ENCODE data around the gene OGDH.
"Not testable (repeated sequence)": the region's sequence is repeated elsewhere in the genome, so short reads cannot be mapped to it uniquely, and the experiment has no call there.

Gene OGDH

DNA sequence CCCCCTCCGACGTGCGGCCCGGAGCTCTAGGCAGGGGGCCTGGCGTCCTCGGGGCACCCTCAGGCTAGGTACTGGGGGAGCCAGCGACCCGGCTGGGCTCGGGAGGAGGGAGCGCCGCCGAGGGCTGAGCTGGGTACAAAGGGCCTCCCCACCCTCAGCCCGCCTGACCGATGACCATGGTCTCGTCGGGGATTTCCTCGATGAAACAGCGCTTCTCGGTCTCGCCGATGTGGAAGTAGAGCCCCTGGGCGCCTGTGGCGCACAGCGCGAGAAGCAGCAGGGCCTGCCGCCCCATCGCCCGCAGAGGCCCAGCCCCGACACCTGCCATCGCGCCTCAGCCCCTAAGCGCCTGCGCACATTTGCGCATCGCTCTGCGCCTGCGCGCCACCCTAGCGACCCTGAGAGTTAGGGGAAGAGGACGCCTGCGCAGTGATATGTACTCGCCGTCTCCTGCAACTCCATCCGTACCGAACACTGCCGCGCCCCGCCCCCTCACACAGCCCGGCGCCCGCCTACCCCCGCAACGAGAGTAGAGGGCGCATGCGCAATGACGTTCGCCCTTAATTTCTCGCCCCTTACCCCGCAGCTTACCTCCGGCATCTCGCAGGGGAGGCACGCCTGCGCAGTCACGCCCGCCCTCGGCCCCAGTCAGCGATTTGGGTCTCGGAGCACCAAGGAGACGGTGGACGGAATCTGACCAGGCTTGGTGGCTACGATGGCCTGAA is 24.4 kb upstream of the OGDH start, which contains the start of gene TMED4:
Gene TMED4 (minus strand): TSS at position 353 of the 725 bp plus-strand sequence. CDS start 25 bp downstream, at position 328.
- H3K36me3 ChIP-seq (ENCODE audit: control insufficient read depth, insufficient read depth, low read length), result peaks cover 30% of the 10 kb centered on the region
- H3K27me3 ChIP-seq (ENCODE audit: control insufficient read depth, insufficient read depth, low read length), result no peaks in the 10 kb centered on the region
- H3K9ac ChIP-seq (ENCODE audit: low read length), result peak within 1 kb of the TSS; percentile 84
- peak within 1 kb of the TSS; percentile 62 for H3K27ac ChIP-seq (ENCODE audit: low read depth, low read length)
- H3K9me3 ChIP-seq (ENCODE audit: control insufficient read depth, insufficient read depth, low read depth, low read length), result no peaks in the 10 kb centered on the region
- peak within 1 kb of the TSS; percentile 85 for H3K4me3 ChIP-seq (ENCODE audit: low read depth, low read length)
- H3K4me1 ChIP-seq (ENCODE audit: control insufficient read depth, insufficient read depth, low read length), result peaks cover 10% of the 10 kb centered on the region; the same call in 1 of the 2 replicates

DNA sequence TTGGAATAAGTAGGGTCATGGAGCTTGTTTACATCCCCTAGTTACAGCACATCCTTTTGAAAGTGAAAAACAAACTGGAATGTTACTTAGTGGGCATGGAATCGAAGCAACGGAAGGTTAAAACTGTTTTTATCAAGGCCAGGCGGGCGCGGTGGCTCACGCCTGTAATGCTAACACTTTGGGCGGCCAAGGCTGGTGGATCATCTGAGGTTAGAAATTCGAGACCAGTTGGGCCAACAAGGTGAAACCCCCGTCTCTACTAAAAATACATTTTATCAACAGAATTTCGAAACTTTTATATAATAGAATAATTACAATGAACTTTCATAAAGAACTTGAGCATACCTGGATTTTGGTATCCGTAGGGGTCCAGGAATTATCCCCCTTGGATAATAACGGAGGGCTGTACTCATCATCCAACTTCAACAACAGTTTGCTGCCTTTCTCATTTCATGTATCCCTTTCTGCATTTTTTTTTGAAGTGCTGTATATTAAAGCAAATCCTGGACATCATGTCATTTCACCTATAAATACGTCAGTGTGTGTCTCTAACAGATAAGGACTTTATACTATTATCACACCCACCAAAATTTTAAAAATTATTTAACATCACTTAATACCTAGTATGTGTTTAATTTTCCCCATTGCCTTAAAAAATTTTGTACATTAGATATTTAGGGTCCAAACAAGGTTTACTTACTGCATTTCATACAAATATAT is 23.1 kb upstream of the OGDH start:
- peaks cover 25% of the 10 kb centered on the region for H3K36me3 ChIP-seq (ENCODE audit: control insufficient read depth, insufficient read depth, low read length)
- H3K4me1 ChIP-seq (ENCODE audit: control insufficient read depth, insufficient read depth, low read length), result peaks cover 10% of the 10 kb centered on the region; the same call in 1 of the 2 replicates
- H3K27ac ChIP-seq (ENCODE audit: low read depth, low read length), result no peak overlapping the region
- H3K4me3 ChIP-seq (ENCODE audit: low read depth, low read length), result peak overlapping the region; percentile 75
- no peaks in the 10 kb centered on the region for H3K27me3 ChIP-seq (ENCODE audit: control insufficient read depth, insufficient read depth, low read length)
- no peaks in the 10 kb centered on the region for H3K9me3 ChIP-seq (ENCODE audit: control insufficient read depth, insufficient read depth, low read depth, low read length)
- no peak overlapping the region for H3K9ac ChIP-seq (ENCODE audit: low read length)

DNA sequence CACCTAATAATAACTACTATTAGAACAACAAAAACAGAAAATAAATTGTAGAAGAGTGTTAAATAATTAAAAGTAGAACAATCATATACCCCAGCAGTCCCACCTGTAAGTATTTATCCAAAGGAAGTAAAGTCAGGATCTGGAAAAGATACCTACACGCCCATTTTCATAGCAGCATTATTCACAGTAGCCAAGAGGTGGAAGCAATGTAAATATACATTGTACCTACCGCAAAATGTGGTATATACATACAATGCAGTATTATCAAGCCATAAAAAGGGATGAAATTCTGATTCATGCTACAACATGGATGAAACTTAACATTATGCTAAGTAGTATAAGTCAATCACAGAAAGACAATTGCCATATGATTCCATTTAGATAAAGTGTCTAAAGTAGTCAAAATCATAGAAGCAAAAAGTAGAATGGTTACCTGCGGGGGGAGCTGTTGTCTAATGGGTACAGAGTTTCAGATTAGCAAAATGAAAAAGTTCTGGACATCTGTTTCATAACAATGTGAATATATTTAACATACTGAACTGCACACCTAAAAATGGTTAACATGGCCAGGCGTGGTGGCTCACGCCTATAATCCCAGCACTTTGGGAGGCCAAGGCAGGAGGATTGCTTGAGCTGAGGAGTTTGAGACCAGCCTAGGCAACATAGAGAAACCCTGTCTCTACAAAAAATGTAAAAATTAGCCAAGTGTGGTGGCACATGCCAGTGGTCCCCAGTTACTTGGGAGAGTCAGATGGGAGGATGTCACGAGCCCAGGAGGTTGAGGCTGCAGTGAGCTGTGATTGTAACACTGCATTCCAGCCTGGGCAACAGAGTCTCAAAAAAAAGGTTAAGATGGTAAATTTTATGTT is 18.4 kb upstream of the OGDH start:
- Histone ChIP-seq H3K9me3 (ENCODE audit: control insufficient read depth, insufficient read depth, low read depth, low read length) (no peaks in the 10 kb centered on the region), H3K27me3 (ENCODE audit: control insufficient read depth, insufficient read depth, low read length) (no peaks in the 10 kb centered on the region), H3K9ac (ENCODE audit: low read length) (no peak overlapping the region), H3K36me3 (ENCODE audit: control insufficient read depth, insufficient read depth, low read length) (no peaks in the 10 kb centered on the region), H3K4me1 (ENCODE audit: control insufficient read depth, insufficient read depth, low read length) (0 out of 2 replicates have a peak, but pooled peaks cover 1% of the 10 kb centered on the region), H3K27ac (ENCODE audit: low read depth, low read length) (no peak overlapping the region), H3K4me3 (ENCODE audit: low read depth, low read length) (no peak overlapping the region)

DNA sequence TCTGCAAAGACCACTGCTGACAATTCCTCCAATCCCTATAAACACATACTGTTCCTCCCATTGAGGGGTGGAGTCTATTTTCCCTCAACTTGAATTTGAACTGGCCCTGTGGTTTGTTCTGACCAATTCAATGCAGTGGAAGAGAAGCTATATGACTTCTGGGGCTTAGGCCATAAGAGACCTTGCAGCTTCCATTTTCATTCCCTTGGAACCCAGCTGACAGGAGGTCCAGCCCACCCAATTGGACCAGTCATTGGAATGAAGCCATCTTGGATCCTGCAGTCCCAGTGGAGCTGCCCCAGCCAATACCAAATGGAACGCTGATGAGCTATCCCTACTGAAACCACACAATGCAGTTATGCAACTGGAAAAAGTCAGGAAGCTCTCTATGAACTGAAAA is 15.5 kb upstream of the OGDH start:
- Histone ChIP-seq H3K9ac (ENCODE audit: low read length) (no peak overlapping the region), H3K36me3 (ENCODE audit: control insufficient read depth, insufficient read depth, low read length) (no peaks in the 10 kb centered on the region), H3K27ac (ENCODE audit: low read depth, low read length) (no peak overlapping the region), H3K4me1 (ENCODE audit: control insufficient read depth, insufficient read depth, low read length) (no peaks in the 10 kb centered on the region), H3K4me3 (ENCODE audit: low read depth, low read length) (no peak overlapping the region), H3K9me3 (ENCODE audit: control insufficient read depth, insufficient read depth, low read depth, low read length) (no peaks in the 10 kb centered on the region), H3K27me3 (ENCODE audit: control insufficient read depth, insufficient read depth, low read length) (no peaks in the 10 kb centered on the region)

DNA sequence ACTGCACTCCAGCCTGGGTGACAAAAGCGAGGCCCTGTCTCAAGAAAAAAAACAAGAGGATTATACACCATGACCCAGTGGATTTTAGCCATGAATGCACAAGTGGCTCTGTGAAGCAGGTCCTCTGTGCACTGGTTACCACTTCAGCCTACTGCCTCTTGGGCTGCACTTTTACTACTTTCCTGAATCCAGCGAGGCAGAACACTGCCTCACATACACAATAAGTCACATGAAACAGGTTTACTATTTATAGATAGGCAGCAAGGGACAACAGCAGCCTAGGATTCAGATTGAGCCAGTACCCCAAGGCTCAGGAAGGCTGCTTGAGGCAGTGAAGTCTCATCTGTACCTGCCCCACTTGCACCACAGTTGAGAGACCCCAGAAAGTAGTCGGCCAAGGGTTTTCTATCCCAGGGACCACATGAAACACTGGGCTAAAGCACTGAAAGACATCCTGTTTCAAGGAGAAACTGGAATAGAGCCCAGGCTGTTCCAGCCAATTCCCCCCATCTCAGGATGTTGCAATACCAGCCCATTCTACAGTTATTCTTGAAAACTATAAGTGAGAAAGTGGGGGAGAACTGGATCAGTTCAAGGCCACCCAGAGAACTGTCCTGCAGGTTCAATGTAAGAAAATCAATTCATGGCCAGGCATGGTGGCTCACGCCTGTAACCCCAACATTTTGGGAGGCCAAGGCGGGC is 10.3 kb upstream of the OGDH start:
- H3K4me1 ChIP-seq (ENCODE audit: control insufficient read depth, insufficient read depth, low read length), result no peaks in the 10 kb centered on the region
- no peak overlapping the region for H3K4me3 ChIP-seq (ENCODE audit: low read depth, low read length)
- no peaks in the 10 kb centered on the region for H3K27me3 ChIP-seq (ENCODE audit: control insufficient read depth, insufficient read depth, low read length)
- no peak overlapping the region for H3K27ac ChIP-seq (ENCODE audit: low read depth, low read length)
- no peaks in the 10 kb centered on the region for H3K9me3 ChIP-seq (ENCODE audit: control insufficient read depth, insufficient read depth, low read depth, low read length)
- no peak overlapping the region for H3K9ac ChIP-seq (ENCODE audit: low read length)
- H3K36me3 ChIP-seq (ENCODE audit: control insufficient read depth, insufficient read depth, low read length), result no peaks in the 10 kb centered on the region

DNA sequence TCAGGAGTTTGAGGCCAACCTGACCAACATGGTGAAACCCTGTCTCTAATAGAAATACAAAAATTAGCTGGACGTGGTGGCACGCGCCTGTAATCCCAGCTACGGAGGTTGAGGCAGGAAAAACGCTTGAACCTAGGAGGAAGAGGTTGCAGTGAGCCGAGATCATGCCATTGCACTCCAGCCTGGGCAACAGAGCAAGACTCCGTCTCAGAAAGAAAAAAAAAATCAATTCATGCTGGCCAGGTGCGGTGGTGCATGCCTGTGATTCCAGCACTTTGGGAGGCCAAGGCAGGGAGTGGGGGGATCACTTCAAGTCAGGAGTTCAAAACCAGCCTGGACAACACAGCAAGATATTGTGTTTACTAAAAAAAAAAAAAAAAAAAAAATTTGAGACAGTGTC is 9.2 kb upstream of the OGDH start:
- not testable (repeated sequence) for H3K36me3 ChIP-seq (ENCODE audit: control insufficient read depth, insufficient read depth, low read length); H3K9me3 ChIP-seq (ENCODE audit: control insufficient read depth, insufficient read depth, low read depth, low read length); H3K4me1 ChIP-seq (ENCODE audit: control insufficient read depth, insufficient read depth, low read length); H3K4me3 ChIP-seq (ENCODE audit: low read depth, low read length); H3K27me3 ChIP-seq (ENCODE audit: control insufficient read depth, insufficient read depth, low read length); H3K27ac ChIP-seq (ENCODE audit: low read depth, low read length); H3K9ac ChIP-seq (ENCODE audit: low read length)

DNA sequence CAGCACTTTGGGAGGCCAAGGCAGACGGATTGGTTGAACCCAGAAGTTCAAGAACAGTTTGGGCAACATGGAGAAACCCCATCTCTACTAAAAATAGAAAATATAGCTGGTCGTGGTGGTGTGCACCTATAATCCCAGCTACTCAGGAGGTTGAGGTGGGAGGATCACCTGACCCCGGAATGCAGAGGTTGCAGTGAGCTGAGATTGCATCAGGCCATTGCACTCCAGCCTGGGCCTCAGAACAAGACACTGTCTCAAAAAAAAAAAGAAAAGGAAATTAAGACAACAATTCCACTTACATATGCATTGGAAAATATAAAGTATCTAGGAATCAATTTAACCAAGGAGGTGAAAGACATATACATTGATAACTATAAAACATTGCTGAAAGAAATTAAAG is 7.2 kb upstream of the OGDH start:
- no peak overlapping the region for H3K4me3 ChIP-seq (ENCODE audit: low read depth, low read length)
- peaks cover 4% of the 10 kb centered on the region; the same call in 1 of the 2 replicates for H3K27me3 ChIP-seq (ENCODE audit: control insufficient read depth, insufficient read depth, low read length)
- H3K27ac ChIP-seq (ENCODE audit: low read depth, low read length), result no peak overlapping the region
- no peaks in the 10 kb centered on the region for H3K4me1 ChIP-seq (ENCODE audit: control insufficient read depth, insufficient read depth, low read length)
- H3K36me3 ChIP-seq (ENCODE audit: control insufficient read depth, insufficient read depth, low read length), result no peaks in the 10 kb centered on the region
- no peak overlapping the region for H3K9ac ChIP-seq (ENCODE audit: low read length)
- H3K9me3 ChIP-seq (ENCODE audit: control insufficient read depth, insufficient read depth, low read depth, low read length), result no peaks in the 10 kb centered on the region

DNA sequence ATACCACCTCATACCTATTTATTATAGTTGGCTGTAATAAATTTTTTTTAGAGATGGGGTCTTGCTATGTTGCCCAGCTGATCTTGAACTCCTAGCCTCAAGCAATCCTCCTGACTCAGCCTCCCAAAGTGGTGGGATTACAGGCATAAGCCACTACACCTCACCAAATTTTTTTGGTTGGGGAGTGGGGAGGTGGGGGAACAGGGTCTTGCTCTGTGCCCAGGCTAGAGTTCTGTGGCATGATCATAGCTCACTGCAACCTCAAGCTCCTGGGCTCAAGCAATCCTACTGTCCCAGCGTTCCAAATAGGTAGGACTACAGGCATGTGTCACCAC is 3.9 kb upstream of the OGDH start:
- H3K9ac ChIP-seq (ENCODE audit: low read length), result no peak overlapping the region
- H3K4me1 ChIP-seq (ENCODE audit: control insufficient read depth, insufficient read depth, low read length), result no peaks in the 10 kb centered on the region
- no peak overlapping the region for H3K4me3 ChIP-seq (ENCODE audit: low read depth, low read length)
- H3K27me3 ChIP-seq (ENCODE audit: control insufficient read depth, insufficient read depth, low read length), result peaks cover 4% of the 10 kb centered on the region; the same call in 1 of the 2 replicates
- no peaks in the 10 kb centered on the region for H3K9me3 ChIP-seq (ENCODE audit: control insufficient read depth, insufficient read depth, low read depth, low read length)
- no peak overlapping the region for H3K27ac ChIP-seq (ENCODE audit: low read depth, low read length)
- no peaks in the 10 kb centered on the region for H3K36me3 ChIP-seq (ENCODE audit: control insufficient read depth, insufficient read depth, low read length)

DNA sequence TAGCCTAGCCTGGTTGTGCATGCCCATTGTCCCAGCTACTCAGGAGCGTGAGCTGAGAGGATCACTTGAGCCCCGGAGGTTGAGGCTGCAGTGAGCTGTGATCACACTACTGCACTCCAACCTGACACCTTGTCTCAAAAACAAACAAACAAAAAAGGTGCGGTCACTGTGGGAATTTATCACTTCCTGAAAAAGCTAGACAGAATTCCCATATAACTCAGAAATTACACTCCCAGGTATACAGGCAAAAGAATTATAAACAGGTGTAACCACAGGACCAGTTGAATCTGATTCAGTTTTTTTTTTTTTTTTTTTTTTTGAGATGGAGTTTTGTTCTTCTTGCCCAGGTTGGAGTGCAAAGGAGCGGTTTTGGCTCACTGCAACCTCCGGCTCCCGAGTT is 3.2 kb upstream of the OGDH start:
- Histone ChIP-seq H3K27ac (ENCODE audit: low read depth, low read length) (no peak overlapping the region), H3K9ac (ENCODE audit: low read length) (no peak overlapping the region)

DNA sequence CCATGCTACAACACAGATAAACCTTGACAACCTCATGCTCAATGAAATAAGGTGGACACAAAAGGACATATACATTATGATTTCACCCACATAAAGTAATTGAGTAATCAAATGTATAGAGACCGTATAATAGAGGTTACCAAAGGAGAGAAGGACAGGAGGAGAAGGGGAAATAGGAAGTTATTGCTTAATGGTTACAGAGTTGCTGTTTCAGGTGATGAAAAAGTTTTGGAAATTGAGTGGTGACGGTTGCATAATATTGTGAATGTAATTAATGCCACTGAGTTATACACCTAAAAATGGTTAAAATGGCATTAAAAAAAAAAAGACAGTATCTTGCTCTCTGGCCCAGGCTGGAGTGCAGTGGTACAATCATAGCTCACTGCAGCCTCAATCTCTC is 1.5 kb upstream of the OGDH start:
- no peak overlapping the region for H3K27ac ChIP-seq (ENCODE audit: low read depth, low read length)
- H3K4me3 ChIP-seq (ENCODE audit: low read depth, low read length), result no peak overlapping the region
- no peaks in the 10 kb centered on the region for H3K9me3 ChIP-seq (ENCODE audit: control insufficient read depth, insufficient read depth, low read depth, low read length)
- peaks cover 7% of the 10 kb centered on the region; the same call in 1 of the 2 replicates for H3K4me1 ChIP-seq (ENCODE audit: control insufficient read depth, insufficient read depth, low read length)
- H3K27me3 ChIP-seq (ENCODE audit: control insufficient read depth, insufficient read depth, low read length), result peaks cover 4% of the 10 kb centered on the region; the same call in 1 of the 2 replicates
- H3K9ac ChIP-seq (ENCODE audit: low read length), result no peak overlapping the region
- no peaks in the 10 kb centered on the region for H3K36me3 ChIP-seq (ENCODE audit: control insufficient read depth, insufficient read depth, low read length)

More for the DNA sequence above, 3.2 kb upstream of the OGDH start:
- Histone ChIP-seq H3K4me3 (ENCODE audit: low read depth, low read length) (no peak overlapping the region), H3K4me1 (ENCODE audit: control insufficient read depth, insufficient read depth, low read length) (no peaks in the 10 kb centered on the region), H3K36me3 (ENCODE audit: control insufficient read depth, insufficient read depth, low read length) (no peaks in the 10 kb centered on the region), H3K9me3 (ENCODE audit: control insufficient read depth, insufficient read depth, low read depth, low read length) (no peaks in the 10 kb centered on the region), H3K27me3 (ENCODE audit: control insufficient read depth, insufficient read depth, low read length) (peaks cover 4% of the 10 kb centered on the region; the same call in 1 of the 2 replicates)
